OCI-LY7 (cell line): ENCODE data around the gene DCAF11.

ENCODE experiments used
- CTCF ChIP-seq: fragments of 200-600 bp; sonication (generic); conservative IDR thresholded peaks from 2 replicates; pipeline ENCODE4 v1.5.1; 2014; ENCODE audit warnings: mild to moderate bottlenecking, antibody characterized with exemption, low read length, moderate library complexity, mixed read lengths
- EZH2phosphoT487 ChIP-seq: fragments of 200-600 bp; sonication (generic); IDR thresholded peaks from 2 replicates; pipeline ENCODE4 v1.6.1; 2018; ENCODE audit warnings: low read depth, borderline replicate concordance, mild to moderate bottlenecking, mixed run types, antibody characterized with exemption, low read length, moderate library complexity, mixed read lengths

DNA sequence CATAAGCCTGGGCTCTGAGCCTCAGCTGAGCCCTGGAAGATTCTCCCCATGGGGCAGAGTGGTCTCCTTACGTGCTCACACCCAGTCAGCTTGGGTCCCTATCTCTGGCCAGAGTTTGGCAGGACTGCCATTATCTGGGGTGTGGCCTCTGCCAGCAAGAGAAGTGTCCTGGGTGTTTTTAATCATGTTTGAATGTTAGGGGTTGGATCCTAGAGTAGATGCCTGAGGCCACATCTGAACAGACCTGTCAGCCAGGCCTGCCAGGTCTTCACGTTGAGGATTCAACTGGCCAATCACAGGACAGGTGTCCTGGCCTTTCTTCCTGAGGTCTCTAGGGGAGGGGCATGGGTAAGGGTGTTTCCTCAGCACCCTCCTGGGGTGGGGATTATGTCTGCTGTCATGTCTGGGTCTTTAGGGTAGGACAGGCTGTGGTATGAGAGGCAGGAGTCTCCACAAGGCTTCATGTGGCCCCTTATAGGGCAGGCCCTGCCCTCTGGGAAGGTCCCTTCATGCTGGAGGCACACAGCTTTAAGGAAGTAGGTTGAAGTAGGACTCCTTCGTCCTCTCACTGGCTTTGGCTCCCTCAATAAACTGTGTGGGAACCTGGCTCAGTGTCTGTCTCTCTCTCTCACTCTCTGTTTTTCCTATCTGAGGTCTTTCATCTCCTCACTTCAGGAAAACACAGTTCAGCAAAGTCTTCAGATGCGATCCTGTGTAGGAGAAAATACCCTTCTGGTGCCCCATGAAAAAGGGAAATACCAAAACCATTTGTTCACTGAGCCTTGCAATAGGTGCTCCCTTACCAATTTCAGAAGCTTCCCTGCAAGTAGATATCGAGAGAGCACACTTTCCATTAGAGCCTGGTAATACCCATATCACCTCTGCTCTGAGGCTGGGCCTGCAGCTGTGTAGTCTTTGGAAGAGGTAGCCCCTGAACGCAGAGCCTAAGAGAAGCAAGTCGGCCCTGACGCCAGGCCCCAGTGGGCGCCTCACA lies 9.1 kb downstream of the DCAF11 start:
- TF ChIP-seq CTCF = no peak
- no peak for TF ChIP-seq EZH2phosphoT487
